Stimulated activated CD4-positive, alpha-beta T cell treated with anti-CD3 and anti-CD28 coated beads, TNF-alpha, amount 100 ng/mL, for 48 hours (primary cell): Measurements from ENCODE around the gene AVL9.
"Not testable (repeated sequence)": the region's sequence is repeated elsewhere in the genome, so short reads cannot be mapped to it uniquely, and the experiment has no call there.

Source experiments
- DNase-seq, 3 donors: peaks; one replicate each; pipeline ENCODE4 v3.0.0-alpha.2; 2020; ENCODE audit warnings: low read depth in 3 of 3

The AVL9 gene

DNA sequence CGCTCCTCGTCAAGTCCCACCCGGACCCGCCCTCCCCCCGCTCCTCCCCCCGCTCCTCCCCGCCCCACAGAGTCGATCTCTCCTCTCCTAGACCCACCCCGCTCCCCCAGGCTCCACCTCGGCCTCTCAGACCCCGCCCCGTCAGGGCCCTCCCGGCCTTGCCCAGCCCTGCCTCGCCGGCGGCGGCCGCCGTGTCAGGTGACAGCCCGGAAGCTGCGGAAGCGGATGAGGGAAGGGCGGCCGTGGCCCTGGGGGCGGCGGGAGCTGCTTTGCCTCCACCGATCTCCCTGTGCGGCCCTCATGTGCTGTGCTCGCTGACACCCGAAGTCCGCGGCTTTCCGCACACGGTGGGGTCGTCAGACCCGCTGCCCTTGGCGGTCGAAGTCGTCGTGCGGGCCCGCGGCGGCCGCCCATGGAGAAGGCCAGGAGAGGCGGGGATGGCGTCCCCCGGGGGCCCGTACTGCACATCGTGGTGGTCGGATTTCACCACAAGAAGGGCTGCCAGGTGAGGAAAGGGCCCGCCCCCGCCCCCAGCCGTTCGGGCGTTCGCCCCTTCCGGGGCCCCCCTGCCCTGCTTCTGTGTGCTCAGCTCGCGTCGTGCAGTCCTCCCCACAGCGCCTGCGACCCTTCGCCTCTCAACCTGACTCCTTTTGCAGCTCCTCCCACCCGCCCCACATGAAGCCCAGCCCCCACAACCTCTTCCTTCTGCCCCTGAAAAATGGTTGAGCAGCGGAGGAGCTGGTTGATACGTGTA is at the start of gene AVL9:
Gene AVL9, plus strand, starts transcription at position 192 of the 754 bp plus-strand sequence. Its CDS starts 221 bp downstream, at position 413.
- peak; percentile 96 to 99 (median 98) for DNase-seq

DNA sequence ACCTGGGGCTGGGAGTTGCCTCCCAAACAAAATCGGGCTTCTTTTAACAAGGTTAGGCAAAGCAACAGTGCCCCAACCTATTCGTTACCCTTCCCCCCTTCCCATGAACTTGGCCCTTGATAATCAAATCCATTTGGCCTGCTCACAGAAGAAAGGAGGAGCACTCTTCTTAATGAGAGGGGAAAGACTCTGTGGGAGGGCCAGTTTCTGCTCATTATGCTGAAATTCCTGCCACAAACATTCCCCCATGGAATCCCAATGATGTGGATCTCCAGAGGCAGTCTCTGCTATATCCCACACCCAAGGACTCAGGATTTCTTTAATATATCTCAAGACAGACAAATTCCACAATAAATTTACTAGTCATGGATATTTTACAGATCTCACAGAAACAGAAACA is 48.1 kb upstream of the AVL9 start:
- no peak for DNase-seq

DNA sequence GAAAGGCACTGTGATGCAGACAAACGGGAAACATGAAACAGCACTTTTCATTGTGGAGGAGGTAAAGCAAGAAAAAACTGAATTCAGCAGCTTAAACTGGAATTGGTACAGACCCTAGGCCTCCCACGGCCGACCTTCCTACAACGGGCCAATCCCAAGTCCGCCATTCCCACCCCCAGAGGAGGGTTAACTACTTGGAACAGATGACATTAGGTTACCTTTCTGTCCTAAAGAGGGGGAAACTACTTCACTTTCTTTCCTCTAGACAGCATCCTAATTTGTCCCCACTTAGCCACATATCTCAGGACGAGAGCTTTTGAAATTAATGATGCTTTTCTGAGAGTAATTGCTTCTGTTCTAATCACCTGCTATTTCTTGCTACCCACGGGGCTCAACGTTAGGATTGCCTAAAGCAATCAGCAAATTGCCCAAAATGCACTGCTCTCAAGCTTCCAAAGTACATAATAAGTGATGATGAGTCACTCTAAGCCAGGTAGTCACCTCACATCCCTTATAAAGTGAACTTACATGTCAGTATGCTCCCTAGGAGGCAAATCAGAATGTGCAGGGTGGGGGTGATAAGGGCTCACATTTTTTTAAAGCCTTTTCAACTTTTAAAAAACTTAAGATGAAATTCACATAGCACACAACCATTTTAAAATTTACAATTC is 41.8 kb upstream of the AVL9 start:
- no peak for DNase-seq

DNA sequence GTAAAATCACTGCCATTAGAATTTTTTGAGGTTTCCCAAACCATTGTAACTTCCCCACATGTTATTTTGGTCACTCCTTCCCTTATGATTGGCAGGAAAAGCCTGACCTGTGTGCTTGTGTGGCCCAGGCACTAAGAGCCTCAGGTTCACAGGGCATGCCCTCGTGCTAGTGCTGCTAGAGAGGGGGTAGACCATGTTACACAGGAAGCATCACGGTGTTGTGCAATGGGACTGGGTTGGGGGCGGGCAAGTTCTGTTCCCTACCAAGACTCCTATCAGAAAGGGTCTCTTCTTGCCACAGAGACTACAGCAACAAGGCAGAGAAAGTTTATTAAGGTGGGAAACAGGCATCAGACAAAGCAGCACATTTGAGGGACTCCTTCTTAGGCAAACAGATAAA is 37.3 kb upstream of the AVL9 start:
- DNase-seq, result no peak

DNA sequence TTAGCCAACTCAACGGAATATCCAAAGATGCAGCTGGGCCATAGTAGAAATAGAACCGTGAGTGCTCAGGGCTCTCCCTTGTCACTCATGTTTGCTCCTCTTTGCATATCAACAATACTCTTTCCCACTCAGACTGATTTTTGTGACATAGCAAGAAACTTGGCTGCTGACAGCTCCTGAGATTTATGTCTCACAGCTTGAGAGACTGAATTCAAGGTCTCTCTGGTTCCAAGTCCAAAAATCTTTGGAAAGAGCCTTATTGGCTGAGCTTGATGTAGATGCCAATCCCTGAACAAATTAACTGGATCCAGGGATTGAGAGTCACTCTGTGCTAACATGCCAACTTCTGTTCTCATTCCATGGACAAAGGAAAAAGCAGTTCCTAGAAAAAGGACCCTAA is 35.5 kb upstream of the AVL9 start:
- DNase-seq, result no peak

DNA sequence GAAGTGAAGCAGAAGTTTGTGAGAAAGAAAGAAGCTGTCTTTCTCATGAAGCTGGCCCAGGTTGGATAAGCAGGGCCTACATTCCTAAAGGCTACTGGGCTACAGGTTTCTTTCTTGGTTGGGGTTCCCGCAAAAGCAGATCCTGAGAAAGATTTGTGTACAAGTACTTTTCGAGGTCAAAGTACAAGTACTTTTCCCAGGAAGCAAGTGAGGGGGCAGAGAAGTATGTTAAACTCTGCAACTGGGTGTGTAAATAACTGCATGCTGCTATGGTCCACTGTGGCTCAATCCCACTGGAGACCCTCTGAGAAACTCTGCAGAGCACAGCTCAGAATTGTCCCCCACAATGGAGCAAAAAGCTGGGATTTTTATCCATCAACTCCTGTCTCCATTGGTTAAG is 33.8 kb upstream of the AVL9 start:
- DNase-seq, result no peak

DNA sequence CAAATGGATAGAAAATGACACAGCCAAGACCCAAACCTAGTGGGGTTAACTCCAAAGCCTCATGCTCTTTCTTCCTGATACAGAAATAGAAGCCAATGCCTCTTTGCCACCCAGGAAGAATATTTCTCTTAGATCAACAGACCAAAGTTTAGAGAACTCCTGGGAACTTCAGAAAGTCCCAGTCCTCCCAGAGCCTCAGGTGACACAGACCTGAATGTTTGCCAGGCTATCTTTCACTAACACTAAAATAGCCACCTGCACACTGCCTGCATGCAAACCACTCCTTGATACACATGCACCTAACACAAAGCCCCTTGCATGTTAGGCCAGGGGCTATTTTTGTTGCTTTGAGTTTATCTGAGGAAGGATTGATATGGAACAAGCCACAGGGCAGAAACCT is 32.8 kb upstream of the AVL9 start:
- DNase-seq, result no peak

DNA sequence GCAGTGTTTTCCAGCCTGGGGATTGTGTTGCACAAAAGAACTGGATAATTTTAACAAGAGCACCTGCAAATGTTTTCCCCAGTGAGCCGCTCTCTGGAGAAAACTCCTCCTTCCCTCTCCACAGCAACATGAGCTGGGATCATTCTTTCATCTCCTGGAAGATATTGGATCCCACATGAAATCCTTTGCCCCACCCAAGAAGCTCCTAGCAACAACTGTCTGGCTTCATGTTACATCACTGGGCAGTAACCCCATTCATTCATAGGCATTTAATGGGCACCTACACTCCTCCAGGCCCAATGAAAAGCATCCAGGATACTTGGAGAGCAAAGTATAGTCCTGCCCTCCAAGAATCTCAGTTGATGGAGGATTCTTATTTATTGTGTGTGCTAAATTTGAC is 32.3 kb upstream of the AVL9 start:
- DNase-seq, result no peak

DNA sequence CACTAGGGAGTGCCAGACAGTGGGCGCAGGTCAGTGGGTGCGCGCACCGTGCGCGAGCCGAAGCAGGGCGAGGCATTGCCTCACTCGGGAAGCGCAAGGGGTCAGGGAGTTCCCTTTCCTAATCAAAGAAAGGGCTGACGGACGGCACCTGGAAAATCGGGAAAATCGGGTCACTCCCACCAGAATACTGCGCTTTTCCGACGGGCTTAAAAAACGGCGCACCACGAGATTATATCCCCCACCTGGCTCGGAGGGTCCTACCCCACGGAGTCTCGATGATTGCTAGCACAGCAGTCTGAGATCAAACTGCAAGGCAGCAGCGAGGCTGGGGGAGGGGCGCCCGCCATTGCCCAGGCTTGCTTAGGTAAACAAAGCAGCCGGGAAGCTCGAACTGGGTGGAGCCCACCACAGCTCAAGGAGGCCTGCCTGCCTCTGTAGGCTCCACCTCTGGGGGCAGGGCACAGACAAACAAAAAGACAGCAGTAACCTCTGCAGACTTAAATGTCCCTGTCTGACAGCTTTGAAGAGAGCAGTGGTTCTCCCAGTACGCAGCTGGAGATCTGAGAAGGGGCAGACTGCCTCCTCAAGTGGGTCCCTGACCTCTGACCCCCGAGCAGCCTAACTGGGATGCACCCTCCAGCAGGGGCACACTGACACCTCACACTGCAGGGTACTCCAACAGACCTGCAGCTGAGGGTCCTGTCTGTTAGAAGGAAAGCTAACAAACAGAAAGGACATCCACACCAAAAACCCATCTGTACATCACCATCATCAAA is 30.5 kb upstream of the AVL9 start:
- not testable (repeated sequence) for DNase-seq

DNA sequence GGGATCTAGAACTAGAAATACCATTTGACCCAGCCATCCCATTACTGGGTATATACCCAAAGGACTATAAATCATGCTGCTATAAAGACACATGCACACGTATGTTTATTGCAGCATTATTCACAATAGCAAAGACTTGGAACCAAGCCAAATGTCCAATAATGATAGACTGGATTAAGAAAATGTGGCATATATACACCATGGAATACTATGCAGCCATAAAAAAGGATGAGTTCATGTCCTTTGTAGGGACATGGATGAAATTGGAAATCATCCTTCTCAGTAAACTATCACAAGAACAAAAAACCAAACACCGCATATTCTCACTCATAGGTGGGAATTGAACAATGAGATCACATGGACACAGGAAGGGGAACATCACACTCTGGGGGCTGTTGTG is 25.3 kb upstream of the AVL9 start:
- DNase-seq, result not testable (repeated sequence)

DNA sequence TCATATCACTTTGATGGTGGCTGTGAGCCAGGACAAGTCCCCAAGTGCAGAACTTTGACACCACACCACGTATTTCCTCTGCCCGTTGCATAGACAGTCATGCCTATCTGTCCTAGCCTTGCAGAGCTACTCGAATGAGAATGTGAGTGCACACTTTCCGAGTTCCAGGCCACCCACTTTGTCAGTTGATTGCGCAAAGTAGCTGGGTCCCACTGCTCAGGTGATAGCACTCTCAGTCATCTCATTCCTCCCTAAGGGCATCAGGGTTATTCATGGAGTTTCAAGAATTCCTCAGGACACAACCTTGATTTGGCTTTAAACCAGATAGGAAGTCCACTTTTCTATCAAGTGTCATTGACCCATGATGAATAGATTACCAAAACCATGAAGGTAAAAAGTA is 24.4 kb upstream of the AVL9 start:
- no peak for DNase-seq

DNA sequence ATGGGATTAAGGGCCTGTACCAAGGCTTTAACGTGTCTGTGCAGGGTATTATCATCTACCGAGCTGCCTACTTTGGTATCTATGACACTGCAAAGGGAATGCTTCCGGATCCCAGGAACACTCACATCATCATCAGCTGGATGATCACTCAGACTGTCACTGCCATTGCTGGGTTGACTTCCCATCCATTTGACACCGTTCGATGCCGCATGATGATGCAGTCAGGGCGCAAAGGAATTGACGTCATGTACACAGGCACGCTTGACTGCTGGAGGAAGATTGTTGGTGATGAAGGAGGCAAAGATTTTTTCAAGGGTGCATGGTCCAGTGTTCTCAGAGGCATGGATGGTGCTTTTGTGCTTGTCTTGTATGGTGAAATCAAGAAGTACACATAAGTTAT is 23.3 kb upstream of the AVL9 start:
- no peak for DNase-seq

DNA sequence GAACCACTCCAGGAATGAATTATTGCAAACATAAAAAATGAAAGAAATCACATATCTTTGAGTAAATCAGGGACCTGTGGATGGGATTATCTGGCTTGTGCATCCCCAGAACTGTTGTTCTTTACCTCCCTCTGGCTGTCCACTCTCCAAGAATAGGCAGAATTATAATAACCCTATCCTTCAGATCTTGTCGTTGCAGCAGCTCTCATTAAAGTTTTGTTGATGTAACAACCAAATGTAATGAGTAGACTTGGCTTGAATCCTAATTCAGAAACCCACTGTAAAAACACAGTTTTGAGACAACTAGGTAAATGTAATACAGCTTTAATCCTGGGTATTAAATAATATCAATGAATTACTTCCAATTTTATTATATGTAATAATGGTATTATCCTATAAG is 21.3 kb upstream of the AVL9 start:
- no peak for DNase-seq

DNA sequence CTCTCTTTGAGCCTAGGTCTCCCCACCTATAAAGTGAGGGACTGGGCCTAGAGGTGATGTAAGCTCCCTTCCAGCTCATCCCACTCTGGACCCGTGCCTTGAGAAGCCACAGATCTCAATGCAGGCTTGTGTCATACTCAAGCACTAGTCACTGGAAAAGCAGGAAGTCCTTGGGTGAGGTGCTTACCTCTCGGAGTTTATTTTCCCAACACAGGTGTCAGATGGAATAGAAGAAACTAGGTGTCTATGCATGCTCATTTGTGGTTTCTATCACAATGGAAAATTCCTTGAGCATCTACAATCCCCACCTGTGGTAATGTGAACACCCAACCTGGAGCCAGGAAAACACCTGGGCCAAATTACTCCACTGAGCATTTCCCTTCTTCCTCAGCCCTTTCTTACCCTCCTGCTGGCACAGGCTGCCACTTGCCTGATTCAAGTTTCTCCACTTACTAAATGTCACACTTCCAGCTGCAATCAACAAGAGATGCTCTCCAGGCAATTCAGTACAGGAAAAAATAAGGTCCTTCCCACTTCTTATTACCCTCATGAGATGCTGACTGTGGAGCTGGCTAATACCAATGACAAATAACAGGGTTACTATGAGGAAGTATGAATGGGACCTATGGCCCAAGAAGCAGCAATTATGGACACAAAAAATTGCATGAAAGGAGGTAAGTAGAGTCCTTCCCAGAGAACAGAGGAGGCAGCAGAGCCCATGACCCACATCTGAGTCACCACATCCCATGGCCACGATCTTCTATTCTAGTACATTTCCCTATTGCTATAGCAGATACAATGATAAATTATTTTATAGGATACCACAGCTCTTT is 18.3 kb upstream of the AVL9 start:
- DNase-seq, result no peak

DNA sequence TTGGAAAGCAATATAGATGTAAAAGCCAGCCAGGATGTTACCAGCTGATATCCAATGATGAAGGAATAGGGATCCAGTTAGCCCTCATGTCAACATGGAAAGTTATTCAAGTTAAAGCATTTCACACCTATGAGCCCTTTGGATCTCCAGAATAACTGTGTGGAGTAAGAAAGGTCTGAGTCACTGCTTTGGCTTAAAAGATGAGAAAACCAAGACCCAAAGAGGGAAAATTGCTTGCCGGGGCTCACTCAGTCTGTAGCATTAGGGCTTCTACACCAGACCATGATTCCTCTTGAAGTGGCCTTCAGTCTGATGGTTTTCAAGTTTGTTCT is 17.7 kb upstream of the AVL9 start:
- no peak for DNase-seq

DNA sequence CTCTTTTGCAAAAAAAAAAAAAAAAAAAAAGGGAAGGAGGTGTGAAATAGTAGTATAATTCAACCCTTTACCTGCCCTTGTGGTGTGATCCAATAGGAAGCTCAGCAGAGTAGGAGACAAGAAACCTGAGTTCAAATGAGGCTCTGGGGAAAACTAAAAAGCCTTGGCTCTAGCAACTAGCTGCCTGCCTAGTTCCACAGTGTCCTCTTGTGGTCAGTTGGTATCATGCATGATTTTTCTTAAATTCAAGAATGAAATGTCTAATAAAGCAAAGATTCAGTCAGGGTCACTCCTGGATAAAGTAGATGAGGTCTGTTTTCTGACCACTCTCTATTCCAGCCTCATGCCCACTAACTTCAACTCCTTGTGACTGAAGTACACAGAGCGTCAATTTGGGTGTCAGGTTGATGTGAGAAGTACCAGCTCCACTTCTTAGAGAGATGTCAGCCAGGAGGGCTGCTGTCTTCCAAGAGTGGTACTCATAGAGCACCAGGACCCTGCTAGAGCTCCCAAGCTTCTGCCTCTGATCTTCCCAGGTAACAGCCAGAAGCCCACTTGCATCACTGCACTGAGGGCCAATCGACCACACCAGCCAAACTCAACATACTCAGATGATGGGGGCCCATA is 15.6 kb upstream of the AVL9 start:
- no peak for DNase-seq

DNA sequence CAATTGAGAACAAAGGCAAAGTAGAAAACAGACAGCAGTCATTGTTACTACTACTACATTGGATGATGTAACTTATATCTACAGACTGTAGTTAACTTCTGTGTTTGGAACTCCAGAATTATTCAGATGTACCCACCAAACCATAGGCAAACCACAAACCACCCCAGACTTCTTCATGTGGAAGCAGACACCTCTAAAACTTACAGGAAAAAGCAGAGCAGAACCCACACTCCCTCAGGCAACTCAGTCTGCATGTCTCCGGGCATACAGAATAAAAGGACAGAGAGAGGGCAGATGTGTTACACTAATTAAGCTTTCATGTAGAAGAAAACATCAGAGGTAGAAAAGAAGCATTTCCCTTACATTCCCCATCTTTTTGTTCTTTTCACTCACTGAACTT is 14.1 kb upstream of the AVL9 start:
- DNase-seq, result no peak

DNA sequence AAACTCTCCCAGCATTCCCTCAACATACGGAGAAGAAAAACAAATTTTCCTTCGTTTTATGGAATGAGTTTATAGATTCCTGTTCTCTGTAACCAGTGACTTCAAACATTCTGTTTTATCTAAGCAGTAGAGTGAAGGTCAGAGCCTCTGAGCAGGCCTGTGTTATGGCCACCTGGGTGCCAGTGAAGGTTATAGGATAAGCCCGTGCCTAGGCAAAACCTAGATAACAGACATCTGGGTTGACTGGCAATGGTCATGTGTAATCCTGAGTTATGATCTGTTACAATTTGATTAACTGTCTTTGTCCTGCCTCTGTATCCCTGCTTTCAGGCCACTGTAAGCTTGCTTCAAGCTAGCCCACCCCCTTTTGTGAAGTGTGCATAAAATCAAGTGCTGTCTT is 13.4 kb upstream of the AVL9 start:
- DNase-seq, result no peak

DNA sequence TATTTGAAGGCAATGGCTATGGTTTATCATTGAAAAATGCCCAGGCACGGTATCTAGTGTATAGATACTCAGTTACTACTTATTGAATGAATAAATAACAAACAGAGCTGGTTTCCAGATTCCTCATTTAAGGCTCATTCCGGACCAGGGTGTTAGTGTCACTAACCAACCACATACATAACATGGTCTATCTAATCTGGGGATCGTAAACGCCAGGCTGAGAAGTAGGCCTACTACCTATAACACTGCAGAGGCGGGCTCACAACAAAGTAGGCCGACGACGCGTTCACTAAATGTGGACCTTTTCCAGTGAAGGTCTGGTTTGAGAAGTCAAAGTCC is 5.5 kb upstream of the AVL9 start:
- DNase-seq, result no peak

DNA sequence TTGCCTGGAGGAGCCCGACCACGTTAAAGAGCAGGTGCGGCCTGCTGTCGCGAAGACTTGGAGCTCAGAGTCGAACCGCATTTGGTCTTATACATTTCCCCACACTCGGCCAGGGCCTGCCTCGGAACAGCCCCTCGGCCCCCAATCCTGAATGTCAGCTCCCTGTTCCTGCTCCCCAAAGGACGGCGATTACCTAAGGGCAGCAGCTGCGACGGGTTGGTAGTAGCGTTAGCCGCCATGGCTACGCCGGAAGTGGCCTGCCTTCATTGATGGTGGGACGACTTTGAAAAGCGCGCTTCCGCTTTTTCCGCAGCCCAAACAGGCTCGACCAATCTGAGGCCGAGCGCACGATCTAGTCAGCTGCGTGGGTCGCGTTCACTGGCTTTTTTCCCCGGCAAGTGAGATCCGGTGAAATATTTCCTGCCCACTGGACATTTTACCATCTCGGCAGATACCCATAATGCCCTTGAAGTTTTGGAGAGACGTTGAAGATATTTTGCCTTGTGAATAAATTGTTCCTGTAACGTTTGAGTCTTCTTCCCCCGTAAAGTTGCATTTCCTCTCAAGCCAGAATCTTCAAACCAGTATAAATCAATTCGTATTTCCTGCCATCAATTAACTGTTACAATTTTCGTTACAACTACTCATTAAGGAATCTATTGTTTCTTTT is 5.0 kb upstream of the AVL9 start, which contains the start of gene LSM5:
Gene LSM5, minus strand, starts transcription at position 254 of the 670 bp plus-strand sequence. Its CDS starts 15 bp downstream, at position 239.
- peak; percentile 81 to 83 (median 83) for DNase-seq

DNA sequence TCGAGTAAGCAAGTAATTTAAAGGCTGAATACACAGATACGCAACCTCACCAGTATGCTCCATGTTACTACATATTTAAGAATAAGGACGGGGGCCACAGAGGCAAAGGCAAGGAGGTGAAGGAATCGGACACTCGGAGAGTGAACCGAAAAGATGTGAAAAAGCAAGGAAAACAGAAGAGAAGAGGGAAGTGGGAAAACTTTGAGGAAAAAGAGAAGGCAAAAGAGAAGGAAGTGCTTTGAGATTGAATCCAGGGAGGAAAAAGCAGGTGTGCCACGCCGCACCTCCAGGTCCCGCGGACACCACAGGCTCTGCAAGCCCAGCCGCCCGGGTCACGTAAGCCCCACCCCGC is 367 bp upstream of the AVL9 start:
- DNase-seq, result no peak
